Measurements from ENCODE around the gene PLSCR1.
"Not testable (repeated sequence)": the region's sequence is repeated elsewhere in the genome, so short reads cannot be mapped to it uniquely, and the experiment has no call there.

PLSCR1 gene

GRCh38 chr3:146503461-146504202, 40.8 kb downstream of the PLSCR1 start:
- DNase-seq (ENCODE audit: insufficient read length, low spot score) (peak; percentile 6), FAIRE-seq (peak; percentile 97)
- peak; percentile 51; the same call in 1 of the 2 replicates for TF ChIP-seq POU2F2 (IDR thresholded peaks at IDR 0.05; ENCODE audit: low read depth, low read length)
- TF ChIP-seq POLR2AphosphoS5 (IDR thresholded peaks at IDR 0.05; ENCODE audit: low read depth, low read length), result no peak
- peak; percentile 15 for TF ChIP-seq PAX5 (IDR thresholded peaks at IDR 0.05; ENCODE audit: insufficient read depth, low read length, severe bottlenecking)

DNA sequence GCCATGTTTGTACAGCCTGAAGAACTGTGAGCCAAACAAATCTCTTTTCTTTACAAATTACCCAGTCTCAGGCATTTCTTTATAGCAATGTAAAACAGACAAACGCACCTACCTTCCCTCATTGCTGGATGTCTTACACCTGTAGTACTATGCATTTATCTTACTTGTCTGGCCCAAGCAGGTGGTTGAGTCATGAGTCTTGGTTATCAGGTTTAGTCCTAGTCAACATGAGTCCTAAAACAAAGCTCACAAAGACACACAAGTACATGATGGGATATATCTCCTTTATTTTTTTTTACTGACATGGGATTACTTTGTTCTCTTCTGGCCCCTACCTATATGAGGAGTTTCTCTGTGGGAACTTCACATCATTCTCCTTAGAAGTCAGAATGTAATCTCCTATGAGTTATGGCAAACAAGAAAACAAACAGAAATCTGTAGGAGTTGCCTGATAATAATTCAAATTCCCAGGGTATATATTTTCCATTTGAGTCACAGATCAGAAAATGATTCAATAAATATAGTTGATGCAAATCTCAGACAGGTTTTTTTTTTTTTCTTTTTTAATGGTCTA, 41.4 kb downstream of the PLSCR1 start:
- no peak for TF ChIP-seq PAX5 (IDR thresholded peaks at IDR 0.05; ENCODE audit: insufficient read depth, low read length, severe bottlenecking)
- TF ChIP-seq POU2F2 (IDR thresholded peaks at IDR 0.05; ENCODE audit: low read depth, low read length), result no peak
- TF ChIP-seq POLR2AphosphoS5 (IDR thresholded peaks at IDR 0.05; ENCODE audit: low read depth, low read length), result no peak
- TF ChIP-seq SPI1 (IDR thresholded peaks at IDR 0.05; ENCODE audit: low read depth, low read length), result no peak
- no peak for TF ChIP-seq TAF1 (IDR thresholded peaks at IDR 0.05; ENCODE audit: low read depth, low read length)
- TF ChIP-seq POLR2A (IDR thresholded peaks at IDR 0.05; ENCODE audit: low read depth, low read length), result no peak
- FAIRE-seq (peak; percentile 26), DNase-seq (ENCODE audit: insufficient read length, low spot score) (no peak)

DNA sequence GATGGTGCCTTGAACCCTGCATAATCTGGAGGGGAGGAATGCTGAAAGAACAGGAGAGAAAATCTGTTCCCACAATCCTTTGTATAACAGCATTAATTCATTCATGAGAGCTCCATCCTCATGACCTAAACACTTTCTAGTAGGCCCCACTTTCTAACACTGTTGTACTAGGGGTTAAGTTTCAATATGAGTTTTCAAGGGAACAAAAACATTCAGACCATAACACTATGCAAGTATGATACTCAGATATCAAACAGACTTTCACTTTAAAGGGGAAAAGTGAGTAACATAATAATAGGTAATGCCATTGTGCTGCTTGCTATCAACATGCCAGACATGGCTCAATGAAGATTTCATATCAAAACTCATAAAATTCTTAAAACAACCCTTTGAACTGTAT, 42.7 kb downstream of the PLSCR1 start:
- FAIRE-seq (peak; percentile 55), DNase-seq (ENCODE audit: insufficient read length, low spot score) (peak; percentile 1)
- no peak for TF ChIP-seq TAF1 (IDR thresholded peaks at IDR 0.05; ENCODE audit: low read depth, low read length)
- no peak for TF ChIP-seq POLR2A (IDR thresholded peaks at IDR 0.05; ENCODE audit: low read depth, low read length)
- TF ChIP-seq POU2F2 (IDR thresholded peaks at IDR 0.05; ENCODE audit: low read depth, low read length), result no peak
- no peak for TF ChIP-seq PAX5 (IDR thresholded peaks at IDR 0.05; ENCODE audit: insufficient read depth, low read length, severe bottlenecking)
- TF ChIP-seq SPI1 (IDR thresholded peaks at IDR 0.05; ENCODE audit: low read depth, low read length), result no peak
- no peak for TF ChIP-seq POLR2AphosphoS5 (IDR thresholded peaks at IDR 0.05; ENCODE audit: low read depth, low read length)

GRCh38 chr3:146499701-146500100, 44.7 kb downstream of the PLSCR1 start:
- FAIRE-seq, result no peak
- TF ChIP-seq PAX5 (IDR thresholded peaks at IDR 0.05; ENCODE audit: insufficient read depth, low read length, severe bottlenecking), result no peak
- no peak for TF ChIP-seq TAF1 (IDR thresholded peaks at IDR 0.05; ENCODE audit: low read depth, low read length)
- no peak for TF ChIP-seq SPI1 (IDR thresholded peaks at IDR 0.05; ENCODE audit: low read depth, low read length)
- TF ChIP-seq POLR2A (IDR thresholded peaks at IDR 0.05; ENCODE audit: low read depth, low read length), result no peak
- TF ChIP-seq POLR2AphosphoS5 (IDR thresholded peaks at IDR 0.05; ENCODE audit: low read depth, low read length), result no peak
- TF ChIP-seq POU2F2 (IDR thresholded peaks at IDR 0.05; ENCODE audit: low read depth, low read length), result no peak

DNA sequence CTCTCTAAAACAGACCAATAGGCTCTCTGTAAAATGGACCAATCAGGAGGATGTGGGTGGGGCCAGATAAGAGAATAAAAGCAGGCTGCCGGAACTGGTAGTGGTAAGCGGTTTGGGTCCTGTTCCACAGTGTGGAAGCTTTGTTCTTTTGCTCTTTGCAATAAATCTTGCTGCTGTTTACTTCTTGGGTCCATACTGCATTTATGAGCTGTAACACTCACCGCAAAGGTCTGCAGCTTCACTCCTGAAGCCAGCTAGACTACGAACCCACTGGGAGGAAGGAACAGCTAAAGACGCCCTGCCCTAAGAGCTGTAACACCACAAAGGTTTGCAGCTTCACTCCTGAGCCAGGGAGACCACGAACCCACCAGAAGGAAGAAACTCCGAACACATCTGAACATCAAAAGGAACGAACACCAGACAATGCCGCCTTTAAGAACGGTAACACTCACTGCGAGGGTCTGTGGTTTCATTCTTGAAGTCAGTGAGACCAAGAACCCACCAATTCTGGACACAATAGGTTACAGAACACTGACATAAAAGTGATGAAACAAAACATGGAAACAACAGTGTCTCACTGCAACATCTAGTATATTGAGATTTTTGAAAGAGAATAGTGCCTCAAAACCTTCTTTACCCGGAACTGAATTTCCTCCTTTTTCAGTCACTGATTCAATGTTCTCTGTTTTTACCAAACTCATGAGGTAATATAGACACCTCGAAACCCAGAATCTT, 46.2 kb downstream of the PLSCR1 start:
- no peak for FAIRE-seq
- no peak for TF ChIP-seq SPI1 (IDR thresholded peaks at IDR 0.05; ENCODE audit: low read depth, low read length)
- no peak for TF ChIP-seq POLR2A (IDR thresholded peaks at IDR 0.05; ENCODE audit: low read depth, low read length)
- TF ChIP-seq POLR2AphosphoS5 (IDR thresholded peaks at IDR 0.05; ENCODE audit: low read depth, low read length), result no peak
- no peak for TF ChIP-seq TAF1 (IDR thresholded peaks at IDR 0.05; ENCODE audit: low read depth, low read length)
- no peak for TF ChIP-seq PAX5 (IDR thresholded peaks at IDR 0.05; ENCODE audit: insufficient read depth, low read length, severe bottlenecking)
- TF ChIP-seq POU2F2 (IDR thresholded peaks at IDR 0.05; ENCODE audit: low read depth, low read length), result no peak
- DNase-seq (ENCODE audit: insufficient read length, low spot score), result no peak

More at GRCh38 chr3:146499701-146500100, 44.7 kb downstream of the PLSCR1 start:
- no peak for DNase-seq (ENCODE audit: insufficient read length, low spot score)

- FAIRE-seq; DNase-seq (ENCODE audit: insufficient read length, low spot score): not testable (repeated sequence)
Measured at GRCh38 chr3:146497145-146497843, 47.1 kb downstream of the PLSCR1 start.

DNA sequence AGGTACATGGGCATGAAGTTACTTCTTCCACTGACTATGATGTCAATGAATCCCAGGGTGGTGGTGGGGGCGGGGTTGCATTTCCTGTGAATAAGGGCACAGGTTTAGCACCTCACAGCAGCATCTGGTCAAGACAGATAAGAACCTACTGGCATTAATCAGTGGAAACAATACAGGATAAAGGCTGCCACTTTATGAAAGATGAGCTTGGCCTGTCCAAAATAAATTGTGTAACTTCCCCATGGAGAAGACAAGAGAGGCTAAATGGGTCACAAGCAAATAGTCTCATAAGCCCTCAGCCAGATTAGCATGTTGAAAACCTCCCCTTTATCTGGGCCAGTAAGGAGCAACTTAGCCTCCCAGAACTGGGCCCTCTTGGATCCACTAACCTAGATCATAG, 47.7 kb downstream of the PLSCR1 start:
- FAIRE-seq, result no peak
- DNase-seq (ENCODE audit: insufficient read length, low spot score), result no peak
- TF ChIP-seq PAX5 (IDR thresholded peaks at IDR 0.05; ENCODE audit: insufficient read depth, low read length, severe bottlenecking), result no peak
- TF ChIP-seq POLR2A (IDR thresholded peaks at IDR 0.05; ENCODE audit: low read depth, low read length), result no peak
- TF ChIP-seq POU2F2 (IDR thresholded peaks at IDR 0.05; ENCODE audit: low read depth, low read length), result no peak
- TF ChIP-seq POLR2AphosphoS5 (IDR thresholded peaks at IDR 0.05; ENCODE audit: low read depth, low read length), result no peak
- TF ChIP-seq TAF1 (IDR thresholded peaks at IDR 0.05; ENCODE audit: low read depth, low read length), result no peak
- TF ChIP-seq SPI1 (IDR thresholded peaks at IDR 0.05; ENCODE audit: low read depth, low read length), result no peak

DNA sequence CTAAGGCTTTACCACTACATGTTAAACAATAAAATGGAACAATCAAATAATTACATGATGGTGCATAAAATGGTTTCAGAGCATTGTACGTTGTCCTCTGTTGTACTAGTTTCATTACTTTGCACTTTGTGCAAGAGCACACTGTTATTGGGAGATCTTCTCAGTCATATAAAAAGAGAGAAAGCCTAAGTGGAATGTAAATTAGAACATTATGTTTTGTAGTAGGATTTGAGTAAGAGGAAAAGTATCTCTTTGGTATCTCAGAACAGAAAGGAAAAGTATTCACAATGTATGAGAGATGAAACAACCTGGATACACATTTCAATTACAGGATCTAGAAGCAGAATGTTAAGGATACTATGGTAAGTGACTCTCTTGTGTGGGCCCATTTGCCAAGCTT, 48.2 kb downstream of the PLSCR1 start:
- FAIRE-seq (no peak), DNase-seq (ENCODE audit: insufficient read length, low spot score) (no peak)
- no peak for TF ChIP-seq TAF1 (IDR thresholded peaks at IDR 0.05; ENCODE audit: low read depth, low read length)
- TF ChIP-seq PAX5 (IDR thresholded peaks at IDR 0.05; ENCODE audit: insufficient read depth, low read length, severe bottlenecking), result no peak
- TF ChIP-seq POLR2A (IDR thresholded peaks at IDR 0.05; ENCODE audit: low read depth, low read length), result no peak
- TF ChIP-seq SPI1 (IDR thresholded peaks at IDR 0.05; ENCODE audit: low read depth, low read length), result no peak
- TF ChIP-seq POLR2AphosphoS5 (IDR thresholded peaks at IDR 0.05; ENCODE audit: low read depth, low read length), result no peak
- TF ChIP-seq POU2F2 (IDR thresholded peaks at IDR 0.05; ENCODE audit: low read depth, low read length), result no peak

DNA sequence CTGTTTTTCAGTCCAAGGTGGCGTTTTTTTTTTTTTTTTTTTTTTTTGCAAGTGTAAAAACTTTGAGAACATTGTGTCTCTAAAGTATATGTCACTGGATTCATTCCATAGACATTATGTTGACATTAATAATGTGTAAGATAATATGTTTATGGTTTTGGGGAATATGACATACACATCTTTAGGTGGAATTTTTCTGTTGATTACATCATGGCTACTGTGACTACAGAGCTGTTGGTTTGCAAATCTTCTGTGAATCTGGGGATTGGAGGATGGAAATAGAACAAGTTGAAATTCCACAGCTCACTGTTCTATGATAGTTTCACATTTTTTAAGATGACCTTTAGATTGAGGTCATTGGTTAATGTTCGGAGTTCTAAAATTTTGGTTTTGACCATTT, 50.6 kb downstream of the PLSCR1 start:
- DNase-seq (ENCODE audit: insufficient read length, low spot score) (no peak), FAIRE-seq (no peak)
- TF ChIP-seq SPI1 (IDR thresholded peaks at IDR 0.05; ENCODE audit: low read depth, low read length) (no peak), POU2F2 (IDR thresholded peaks at IDR 0.05; ENCODE audit: low read depth, low read length) (no peak), POLR2AphosphoS5 (IDR thresholded peaks at IDR 0.05; ENCODE audit: low read depth, low read length) (no peak), POLR2A (IDR thresholded peaks at IDR 0.05; ENCODE audit: low read depth, low read length) (no peak), TAF1 (IDR thresholded peaks at IDR 0.05; ENCODE audit: low read depth, low read length) (no peak), PAX5 (IDR thresholded peaks at IDR 0.05; ENCODE audit: insufficient read depth, low read length, severe bottlenecking) (no peak)
